Measurements from ENCODE around the gene KCNG2. TPM values are rescaled to one million over a fixed set of nuclear protein-coding genes. Genes with fewer than 3 reads are reported as not detected.

Gene KCNG2
- total RNA-seq, 2 donors from 2014 or later = not detected

DNA sequence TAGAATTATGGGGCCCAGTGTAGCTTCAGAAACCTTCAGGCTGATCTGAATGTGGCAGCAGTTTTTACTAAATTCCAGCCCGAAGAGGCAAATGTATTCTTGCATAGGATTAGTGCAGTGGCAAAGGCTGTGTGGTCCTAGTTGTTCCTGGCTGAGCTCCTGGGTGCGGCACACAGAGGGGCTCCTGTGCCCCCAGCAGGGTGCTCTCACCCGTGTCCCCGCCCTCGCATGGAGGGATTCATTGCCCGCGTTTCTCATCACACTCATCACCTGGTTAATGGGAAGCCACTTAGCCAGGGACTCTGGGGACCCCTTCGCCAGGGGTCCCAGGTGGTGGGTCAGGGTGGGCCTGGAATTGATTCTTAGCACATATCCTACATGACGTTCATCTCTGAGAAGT lies 3.9 kb downstream of the KCNG2 start:
- no peaks in the 10 kb centered on the region for H3K9me3 ChIP-seq
- DNase-seq (ENCODE audit: low spot score) = no peak
- TF ChIP-seq, protein P1, sequence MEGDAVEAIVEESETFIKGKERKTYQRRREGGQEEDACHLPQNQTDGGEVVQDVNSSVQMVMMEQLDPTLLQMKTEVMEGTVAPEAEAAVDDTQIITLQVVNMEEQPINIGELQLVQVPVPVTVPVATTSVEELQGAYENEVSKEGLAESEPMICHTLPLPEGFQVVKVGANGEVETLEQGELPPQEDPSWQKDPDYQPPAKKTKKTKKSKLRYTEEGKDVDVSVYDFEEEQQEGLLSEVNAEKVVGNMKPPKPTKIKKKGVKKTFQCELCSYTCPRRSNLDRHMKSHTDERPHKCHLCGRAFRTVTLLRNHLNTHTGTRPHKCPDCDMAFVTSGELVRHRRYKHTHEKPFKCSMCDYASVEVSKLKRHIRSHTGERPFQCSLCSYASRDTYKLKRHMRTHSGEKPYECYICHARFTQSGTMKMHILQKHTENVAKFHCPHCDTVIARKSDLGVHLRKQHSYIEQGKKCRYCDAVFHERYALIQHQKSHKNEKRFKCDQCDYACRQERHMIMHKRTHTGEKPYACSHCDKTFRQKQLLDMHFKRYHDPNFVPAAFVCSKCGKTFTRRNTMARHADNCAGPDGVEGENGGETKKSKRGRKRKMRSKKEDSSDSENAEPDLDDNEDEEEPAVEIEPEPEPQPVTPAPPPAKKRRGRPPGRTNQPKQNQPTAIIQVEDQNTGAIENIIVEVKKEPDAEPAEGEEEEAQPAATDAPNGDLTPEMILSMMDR (IDR thresholded peaks at IDR 0.05) = no peak
- no peak overlapping the region for H3K27ac ChIP-seq
- peaks cover 0 to 24% of the 10 kb centered on the region in 2 donors for H3K4me1 ChIP-seq
- H3K4me3 ChIP-seq = no peak overlapping the region
- no peaks in the 10 kb centered on the region for H3K36me3 ChIP-seq
- H3K27me3 ChIP-seq = peaks cover 0 to 12% of the 10 kb centered on the region in 2 donors

DNA sequence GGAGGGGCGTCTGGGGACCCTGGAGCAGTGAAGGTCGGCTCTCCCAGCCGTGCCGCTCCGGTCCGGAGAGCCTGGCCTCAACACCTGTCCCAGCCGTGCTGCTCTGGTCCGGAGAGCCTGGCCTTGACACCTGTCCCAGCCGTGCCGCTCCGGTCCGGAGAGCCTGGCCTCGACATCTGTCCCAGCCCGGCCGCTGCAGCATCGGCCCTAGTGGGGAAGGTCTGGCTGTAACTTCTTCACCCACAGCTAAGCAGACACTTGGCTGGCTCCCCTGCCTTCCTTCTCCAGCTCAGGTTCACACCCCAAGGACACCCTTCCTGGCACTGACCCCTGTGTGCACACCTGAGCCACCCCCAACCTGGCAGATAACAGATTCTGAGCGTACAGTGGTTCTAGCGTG lies 4.6 kb downstream of the KCNG2 start:
- Histone ChIP-seq H3K36me3 (no peaks in the 10 kb centered on the region), H3K4me3 (no peak overlapping the region), H3K27ac (no peak overlapping the region), H3K4me1 (peaks cover 0 to 20% of the 10 kb centered on the region in 2 donors), H3K9me3 (no peaks in the 10 kb centered on the region), H3K27me3 (peaks cover 0 to 12% of the 10 kb centered on the region in 2 donors)
- TF ChIP-seq, protein P1 (IDR thresholded peaks at IDR 0.05) = no peak
- DNase-seq (ENCODE audit: low spot score) = no peak

DNA sequence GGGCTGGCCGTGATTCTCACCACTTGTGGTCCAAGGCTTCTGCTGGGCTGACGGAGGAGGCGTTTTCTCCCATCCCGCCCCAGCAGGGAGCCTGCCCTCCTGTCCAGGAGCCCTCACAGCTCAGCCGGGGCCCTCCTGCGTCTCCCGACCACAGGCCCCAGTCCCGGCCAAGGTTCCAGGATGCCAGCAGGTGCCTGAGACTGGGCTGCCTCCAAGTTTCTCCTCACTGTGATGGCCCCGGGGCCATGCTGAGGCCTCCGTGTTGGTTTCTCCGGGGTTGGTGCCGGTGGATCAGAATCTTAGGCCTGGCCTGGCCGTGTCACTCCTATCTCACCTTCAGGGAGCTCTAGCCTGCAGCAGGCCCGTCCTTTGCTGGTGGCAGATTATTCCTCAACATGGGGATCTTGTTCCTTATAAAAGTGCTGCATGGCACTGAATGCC lies 5.9 kb downstream of the KCNG2 start:
- Histone ChIP-seq H3K9me3 (no peaks in the 10 kb centered on the region), H3K27me3 (peaks cover 0 to 5% of the 10 kb centered on the region in 2 donors), H3K27ac (no peak overlapping the region), H3K4me1 (peaks cover 0 to 7% of the 10 kb centered on the region in 2 donors), H3K4me3 (no peak overlapping the region), H3K36me3 (no peaks in the 10 kb centered on the region)
- no peak for DNase-seq (ENCODE audit: low spot score)
- TF ChIP-seq, protein P1 (IDR thresholded peaks at IDR 0.05) = no peak

DNA sequence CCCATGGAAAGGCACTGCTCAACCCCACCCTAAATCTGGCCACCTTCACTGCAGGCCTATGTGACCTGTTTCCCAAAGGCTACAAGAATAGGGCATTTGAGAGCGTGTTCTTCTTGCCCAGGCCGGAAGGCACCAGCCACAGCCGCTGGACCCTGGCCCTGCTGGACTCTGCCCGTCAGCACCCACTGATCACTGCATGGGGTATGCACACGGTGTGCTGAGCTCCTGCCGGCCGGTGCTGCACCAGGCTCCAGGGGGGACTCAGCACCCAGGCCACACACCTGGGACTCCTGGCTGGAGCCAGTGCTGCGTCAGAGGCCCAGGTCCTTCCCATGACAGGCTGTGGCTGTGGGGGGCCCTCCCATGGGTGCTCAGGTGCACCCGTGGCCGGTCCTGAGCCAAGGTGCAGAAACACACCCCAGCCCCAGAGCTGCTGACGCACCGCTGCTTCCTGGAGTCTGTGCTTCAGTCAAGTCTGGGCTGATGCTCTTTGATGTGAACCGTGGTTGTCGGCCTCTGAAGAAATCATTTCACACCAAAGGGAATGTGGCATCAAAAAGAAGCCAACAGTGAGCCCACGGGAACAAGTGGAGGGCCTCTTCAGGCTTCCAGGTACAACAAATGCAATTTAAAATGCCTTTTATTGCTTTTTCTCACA lies 6.5 kb downstream of the KCNG2 start:
- TF ChIP-seq, protein P1 (IDR thresholded peaks at IDR 0.05) = no peak
- Histone ChIP-seq H3K36me3 (no peaks in the 10 kb centered on the region), H3K27ac (no peak overlapping the region), H3K9me3 (no peaks in the 10 kb centered on the region), H3K4me1 (peaks cover 0 to under 1% of the 10 kb centered on the region in 2 donors), H3K27me3 (no peaks in the 10 kb centered on the region), H3K4me3 (no peak overlapping the region)
- DNase-seq (ENCODE audit: low spot score) = no peak

DNA sequence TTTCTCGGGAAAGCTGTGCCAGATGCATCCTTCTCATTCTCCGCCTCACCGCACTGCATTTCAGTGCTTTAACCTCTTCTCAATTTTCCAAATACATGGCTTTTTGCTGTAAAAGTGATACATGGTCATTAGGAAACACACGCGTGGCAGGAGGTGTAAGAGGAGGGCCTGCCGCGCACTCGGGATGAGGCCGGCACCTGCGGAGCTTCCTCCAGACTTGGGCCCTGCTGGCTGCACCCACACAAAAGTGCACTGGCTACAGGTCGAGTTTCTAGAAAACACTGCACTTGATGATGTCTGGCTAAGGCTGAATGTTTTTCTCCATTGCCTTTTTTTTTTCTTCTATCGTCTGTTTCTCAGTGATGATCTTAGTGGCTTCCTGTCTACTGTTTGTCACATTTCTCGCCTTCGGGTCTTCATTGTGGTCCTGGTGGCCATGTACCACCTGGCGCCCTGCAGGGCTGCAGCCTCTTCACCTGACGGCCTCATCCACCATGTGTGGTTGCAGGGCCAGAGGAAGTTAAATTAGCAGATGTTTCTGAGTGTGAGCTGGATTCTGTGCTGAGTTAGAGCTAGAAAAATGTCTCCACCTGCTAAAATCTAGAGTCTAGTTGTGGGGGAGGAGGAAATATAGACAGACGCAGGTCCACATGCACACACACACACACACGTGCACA lies 7.6 kb downstream of the KCNG2 start:
- Histone ChIP-seq H3K4me1 (no peaks in the 10 kb centered on the region), H3K27me3 (no peaks in the 10 kb centered on the region), H3K27ac (no peak overlapping the region), H3K4me3 (no peak overlapping the region), H3K9me3 (no peaks in the 10 kb centered on the region), H3K36me3 (no peaks in the 10 kb centered on the region)
- TF ChIP-seq, protein P1 (IDR thresholded peaks at IDR 0.05) = no peak
- DNase-seq (ENCODE audit: low spot score) = no peak
